A549 (cell line): ENCODE results near the gene GJD3. TPM values are rescaled to one million over a fixed set of nuclear protein-coding genes. Genes with fewer than 3 reads are reported as not detected.
A peak's percentile ranks its signal among the peaks of the same experiment; 100 is the strongest.

Experiments used
- ATAC-seq, 2 experiments: fragments of 200-7000 bp in 1 of 2; fragments of >200 bp in 1 of 2; cut with Nextera tagmentation in 1 of 2; cut with Tn5 transposase in 1 of 2; 3 replicates each; pipeline versions ENCODE4 v1.8.0 to v1.9.1; 2018 to 2020; ENCODE audit warnings: mild to moderate bottlenecking in 1 of 2, moderate library complexity in 1 of 2
- CTCF ChIA-PET: fragments of 300-600 bp; sonication (Branson Sonifier 250); formaldehyde crosslinking; extraction: SDS; loops from one replicate; lab custom pipeline; 2021; ENCODE audit warnings: antibody characterized with exemption, inconsistent platforms; lab: Yijun Ruan, JAX
- POLR2A ChIA-PET: fragments of 350-600 bp; formaldehyde crosslinking; extraction: SDS; loops from one replicate; lab custom pipeline; 2021; ENCODE audit warnings: antibody characterized with exemption, inconsistent platforms; lab: Yijun Ruan, JAX
- DNase-seq, 2 experiments: peaks; one replicate each; pipeline versions ENCODE4 v3.0.0 to v3.0.0-alpha.2; 2011 to 2016; ENCODE audit warnings: low read depth in 1 of 2, low spot score in 1 of 2
- FAIRE-seq: peaks from 2 replicates; lab custom pipeline; 2011; peaks lifted over from hg19 to GRCh38; lab: Jason Lieb, UNC
- H3K27ac ChIP-seq, 2 experiments: fragments of >200 bp; sonication (Bioruptor Twin); formaldehyde crosslinking; 3 replicates each; pipeline ENCODE4 v1.5.1; 2016 to 2017
- H3K4me1 ChIP-seq: fragments of >200 bp; sonication (Bioruptor Twin); formaldehyde crosslinking; 3 replicates; pipeline ENCODE4 v1.6.1; 2016
- H3K4me2 ChIP-seq: fragments of >200 bp; sonication (Bioruptor Twin); formaldehyde crosslinking; 3 replicates; pipeline ENCODE4 v1.6.1; 2016
- H3K4me3 ChIP-seq: fragments of >200 bp; sonication (Bioruptor Twin); formaldehyde crosslinking; 3 replicates; pipeline ENCODE4 v1.5.1; 2016
- H3K9me3 ChIP-seq: fragments of >200 bp; sonication (Bioruptor Twin); formaldehyde crosslinking; 3 replicates; pipeline ENCODE4 v1.6.1; 2016
- ATOH8 ChIP-seq: fragments of 250-450 bp; sonication (Bioruptor Pico); IDR thresholded peaks from 2 replicates; pipeline ENCODE4 v1.5.0; 2020; ENCODE audit warnings: low read depth, mild to moderate bottlenecking, moderate library complexity
- BHLHE40 ChIP-seq: IDR thresholded peaks from 2 replicates; pipeline ENCODE4 v1.6.1; 2012; ENCODE audit warnings: low read depth, low read length, inconsistent platforms
- CHD2 ChIP-seq: fragments of 150-350 bp; IDR thresholded peaks from 2 replicates; pipeline ENCODE4 v1.6.1; 2014; ENCODE audit warnings: low read length; ENCODE audit not compliant: partially characterized antibody
- CHD4 ChIP-seq: fragments of 200-600 bp; sonication (generic); IDR thresholded peaks from 2 replicates; pipeline ENCODE4 v1.6.1; 2016; ENCODE audit warnings: antibody characterized with exemption, mild to moderate bottlenecking, borderline replicate concordance
- EHF ChIP-seq: fragments of 250-450 bp; sonication (Bioruptor Pico); IDR thresholded peaks from 2 replicates; pipeline ENCODE4 v1.5.0; 2020; ENCODE audit warnings: mild to moderate bottlenecking
- EHMT2 ChIP-seq: fragments of 200-600 bp; sonication (generic); IDR thresholded peaks from 2 replicates; pipeline ENCODE4 v1.6.1; 2016; ENCODE audit warnings: antibody characterized with exemption, low read depth, mild to moderate bottlenecking, moderate library complexity
- EP300 ChIP-seq, 2 experiments: fragments of >200 bp; sonication (Bioruptor Twin); formaldehyde crosslinking; IDR thresholded peaks; 2 replicates in 1 of 2; 3 replicates in 1 of 2; pipeline ENCODE4 v1.6.1; 2016 to 2017
- ESRRA ChIP-seq: fragments of 150-350 bp; IDR thresholded peaks from 2 replicates; pipeline ENCODE4 v1.6.1; 2014; ENCODE audit warnings: mild to moderate bottlenecking, low read length, borderline replicate concordance
- GATA3 ChIP-seq: IDR thresholded peaks from 2 replicates; pipeline ENCODE4 v1.6.1; 2012; ENCODE audit warnings: borderline replicate concordance
- HDAC2 ChIP-seq: fragments of 200-600 bp; sonication (generic); IDR thresholded peaks from 2 replicates; pipeline ENCODE4 v1.6.1; 2016
- HOXB13 ChIP-seq: fragments of 250-450 bp; sonication (Bioruptor Pico); IDR thresholded peaks from 2 replicates; pipeline ENCODE4 v1.5.0; 2020; ENCODE audit warnings: low read depth, mild to moderate bottlenecking, moderate library complexity
- HOXB5 ChIP-seq: fragments of 250-450 bp; sonication (Bioruptor Pico); IDR thresholded peaks from 2 replicates; pipeline ENCODE4 v1.5.0; 2020; ENCODE audit warnings: mild to moderate bottlenecking, moderate library complexity
- JUN ChIP-seq, 2 experiments: fragments of >200 bp; sonication (Bioruptor Twin); formaldehyde crosslinking; IDR thresholded peaks; 2 replicates in 1 of 2; 3 replicates in 1 of 2; pipeline ENCODE4 v1.6.1; 2016 to 2017
- NPAS2 ChIP-seq: fragments of 250-450 bp; sonication (Bioruptor Pico); IDR thresholded peaks from 2 replicates; pipeline ENCODE4 v1.8.0; 2022; ENCODE audit warnings: mild to moderate bottlenecking, moderate library complexity, borderline replicate concordance
- NR3C1 ChIP-seq: fragments of >200 bp; sonication (Bioruptor Twin); formaldehyde crosslinking; IDR thresholded peaks from 3 replicates; pipeline ENCODE4 v1.6.1; 2017
- POLR2A ChIP-seq: IDR thresholded peaks from 2 replicates; pipeline ENCODE4 v1.6.1; 2012; ENCODE audit warnings: mild to moderate bottlenecking, low read length
- RAD21 ChIP-seq, 2 experiments: fragments of >200 bp in 1 of 2; sonication (Bioruptor Twin) in 1 of 2; formaldehyde crosslinking in 1 of 2; IDR thresholded peaks in 1 of 2; conservative IDR thresholded peaks in 1 of 2; 2 replicates in 1 of 2; 3 replicates in 1 of 2; pipeline ENCODE4 v1.6.1; 2012 to 2018; ENCODE audit warnings: inconsistent platforms in 1 of 2
- RARB ChIP-seq: fragments of 250-450 bp; sonication (Bioruptor Pico); IDR thresholded peaks from 2 replicates; pipeline ENCODE4 v1.8.0; 2021; ENCODE audit warnings: mild to moderate bottlenecking, moderate library complexity
- RCOR1 ChIP-seq: fragments of 150-350 bp; IDR thresholded peaks from 2 replicates; pipeline ENCODE4 v1.6.1; 2014; ENCODE audit warnings: antibody characterized with exemption, low read length, low read depth
- REST ChIP-seq: fragments of 200-600 bp; sonication (generic); IDR thresholded peaks from 2 replicates; pipeline ENCODE4 v1.6.1; 2016; ENCODE audit warnings: antibody characterized with exemption, mild to moderate bottlenecking, moderate library complexity
- RFX5 ChIP-seq: fragments of 450-650 bp; IDR thresholded peaks from 2 replicates; pipeline ENCODE4 v1.7.1; 2014; ENCODE audit warnings: antibody characterized with exemption, mild to moderate bottlenecking, moderate library complexity
- RNF2 ChIP-seq: fragments of 200-600 bp; sonication (generic); IDR thresholded peaks from 2 replicates; pipeline ENCODE4 v1.6.1; 2016; ENCODE audit warnings: low read depth, mild to moderate bottlenecking, antibody characterized with exemption, moderate library complexity, borderline replicate concordance
- SMC3 ChIP-seq: fragments of >200 bp; sonication (Bioruptor Twin); formaldehyde crosslinking; IDR thresholded peaks from 3 replicates; pipeline ENCODE4 v1.6.1; 2018; ENCODE audit warnings: inconsistent platforms
- TFCP2L1 ChIP-seq: fragments of 250-450 bp; sonication (Bioruptor Pico); IDR thresholded peaks from 2 replicates; pipeline ENCODE4 v1.5.0; 2021; ENCODE audit warnings: mild to moderate bottlenecking
- ZSCAN20 ChIP-seq: fragments of 250-450 bp; sonication (Bioruptor Pico); IDR thresholded peaks from 2 replicates; pipeline ENCODE4 v1.8.0; 2022; ENCODE audit warnings: mild to moderate bottlenecking, moderate library complexity
- WGBS: methylation state at CpG from one replicate; pipeline ENCODE4 v1.1.6; 2017; ENCODE audit errors: missing lambda C conversion rate; 5-methylcytosine and 5-hydroxymethylcytosine counted together
- polyA plus RNA-seq, 4 experiments: library from polyadenylated mRNA; depleted of rRNA in 3 of 4; stranded (reverse); fragments of >200 nt; fragmentation: RNase III in 1 of 4; extraction: RNeasy Plus Mini Kit Qiagen cat#74134 plus additional on column Dnase treatment in 1 of 4; gene quantifications; 2 replicates in 3 of 4; 3 replicates in 1 of 4; pipeline ENCODE4 v1.2.3, GENCODE V29; 2011 to 2017
- TF ChIP-seq, protein P1 (sequence below): fragments of >200 bp; sonication (Bioruptor Twin); formaldehyde crosslinking; IDR thresholded peaks from 3 replicates; pipeline ENCODE4 v1.5.1; 2016
- TF ChIP-seq, protein P2 (sequence below): IDR thresholded peaks from 2 replicates; pipeline ENCODE4 v1.6.1; 2012; ENCODE audit warnings: low read depth, borderline replicate concordance

GJD3 gene
- polyA plus RNA-seq, 2 of the 4 experiments (the other 2 are of a cell fraction): 0.09 to 0.40 TPM

- TF ChIP-seq ESRRA (no peak), EP300 (IDR thresholded peaks at IDR 0.05) (no peak), RCOR1 (no peak), POLR2A (no peak), ZSCAN20 (CRISPR knock-in tag) (no peak), NPAS2 (no peak), EHMT2 (no peak), ATOH8 (no peak), GATA3 (no peak)
- TF ChIP-seq, protein P1, sequence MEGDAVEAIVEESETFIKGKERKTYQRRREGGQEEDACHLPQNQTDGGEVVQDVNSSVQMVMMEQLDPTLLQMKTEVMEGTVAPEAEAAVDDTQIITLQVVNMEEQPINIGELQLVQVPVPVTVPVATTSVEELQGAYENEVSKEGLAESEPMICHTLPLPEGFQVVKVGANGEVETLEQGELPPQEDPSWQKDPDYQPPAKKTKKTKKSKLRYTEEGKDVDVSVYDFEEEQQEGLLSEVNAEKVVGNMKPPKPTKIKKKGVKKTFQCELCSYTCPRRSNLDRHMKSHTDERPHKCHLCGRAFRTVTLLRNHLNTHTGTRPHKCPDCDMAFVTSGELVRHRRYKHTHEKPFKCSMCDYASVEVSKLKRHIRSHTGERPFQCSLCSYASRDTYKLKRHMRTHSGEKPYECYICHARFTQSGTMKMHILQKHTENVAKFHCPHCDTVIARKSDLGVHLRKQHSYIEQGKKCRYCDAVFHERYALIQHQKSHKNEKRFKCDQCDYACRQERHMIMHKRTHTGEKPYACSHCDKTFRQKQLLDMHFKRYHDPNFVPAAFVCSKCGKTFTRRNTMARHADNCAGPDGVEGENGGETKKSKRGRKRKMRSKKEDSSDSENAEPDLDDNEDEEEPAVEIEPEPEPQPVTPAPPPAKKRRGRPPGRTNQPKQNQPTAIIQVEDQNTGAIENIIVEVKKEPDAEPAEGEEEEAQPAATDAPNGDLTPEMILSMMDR: no peak
- Histone ChIP-seq H3K4me2 (no peak overlapping the region), H3K4me3 (no peak overlapping the region), H3K27ac (0 out of 6 replicates have a peak overlapping the region, but pooled peaks of 1 of the 2 experiments have one; percentile 35), H3K4me1 (peaks cover 53% of the 10 kb centered on the region), H3K9me3 (no peaks in the 10 kb centered on the region)
- no peak for ATAC-seq
- POLR2A ChIA-PET: no interaction called here
- no peak for FAIRE-seq
- CTCF ChIA-PET: interaction anchor here (0.7 to 40.3 kb wide), 3 partner anchors 19 to 435 kb away, joined by 3 to 2395 read pairs (median 236); partner anchors contain the start of genes CDC6 and RARA
- DNase-seq: no peak
- WGBS: 90% methylated on average over 5 of the region's 5 CpGs
Observed at GRCh38 chr17:40338058-40338457, 26.5 kb downstream of the GJD3 start.

DNA sequence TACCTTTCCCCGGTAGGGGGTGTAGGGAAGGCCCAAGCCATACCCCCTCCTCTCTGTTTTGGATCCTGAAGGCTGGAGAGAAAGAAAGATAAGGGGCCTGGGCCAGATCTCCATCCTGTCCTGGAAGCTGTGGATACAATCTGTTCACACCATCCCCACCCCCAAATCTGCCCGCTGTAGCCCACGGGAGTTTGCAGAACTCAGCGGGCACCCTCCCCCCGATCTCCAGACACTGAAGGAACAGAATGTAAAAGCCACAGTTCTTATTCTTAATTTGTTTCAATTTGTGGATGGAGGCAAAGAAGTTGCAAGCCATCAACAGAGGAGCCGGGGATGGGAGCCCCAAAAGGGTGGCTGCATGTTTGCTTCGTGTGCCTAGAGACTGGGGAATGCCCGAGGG, 27.2 kb downstream of the GJD3 start:
- H3K4me1 ChIP-seq: peaks cover 53% of the 10 kb centered on the region
- 83% methylated on average over 8 of the region's 8 CpGs for WGBS
- TF ChIP-seq GATA3: no peak
- no peak for TF ChIP-seq JUN (IDR thresholded peaks at IDR 0.05)
- TF ChIP-seq, protein P2, sequence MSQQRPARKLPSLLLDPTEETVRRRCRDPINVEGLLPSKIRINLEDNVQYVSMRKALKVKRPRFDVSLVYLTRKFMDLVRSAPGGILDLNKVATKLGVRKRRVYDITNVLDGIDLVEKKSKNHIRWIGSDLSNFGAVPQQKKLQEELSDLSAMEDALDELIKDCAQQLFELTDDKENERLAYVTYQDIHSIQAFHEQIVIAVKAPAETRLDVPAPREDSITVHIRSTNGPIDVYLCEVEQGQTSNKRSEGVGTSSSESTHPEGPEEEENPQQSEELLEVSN: no peak

GRCh38 chr17:40335620-40336019, 28.9 kb downstream of the GJD3 start:
- ATAC-seq: no peak
- Histone ChIP-seq H3K4me3 (no peak overlapping the region), H3K4me1 (peaks cover 64% of the 10 kb centered on the region), H3K9me3 (no peaks in the 10 kb centered on the region), H3K27ac (peak overlapping the region; percentile 66 to 79; a peak in 5 of 6 replicates), H3K4me2 (peak overlapping the region; percentile 72)
- CTCF ChIA-PET: interaction anchor here (0.8 to 50.4 kb wide), 4 partner anchors 9 to 117 kb away, joined by 3 to 2395 read pairs (median 537); partner anchors contain the start of genes CDC6, GJD3 and RARA
- no peak for TF ChIP-seq SMC3
- no peak for TF ChIP-seq RFX5
- no peak for TF ChIP-seq RARB
- TF ChIP-seq NR3C1: no peak
- no peak for TF ChIP-seq BHLHE40
- TF ChIP-seq HDAC2: no peak
- TF ChIP-seq REST: no peak
- no peak for TF ChIP-seq RNF2
- TF ChIP-seq HOXB13: no peak
- TF ChIP-seq TFCP2L1 (CRISPR knock-in tag): no peak
- no peak for TF ChIP-seq CHD2
- TF ChIP-seq CHD4: no peak
- no peak for TF ChIP-seq EHF
- no peak for TF ChIP-seq RAD21 (conservative IDR thresholded peaks at IDR 0.05 in 1 of 2, IDR thresholded peaks at IDR 0.05 in 1 of 2)
- no peak for TF ChIP-seq HOXB5 (CRISPR knock-in tag)
- TF ChIP-seq, protein P1: no peak
- POLR2A ChIA-PET: no interaction called here
- no peak for DNase-seq
- WGBS: 94% methylated on average over 8 of the region's 8 CpGs
- FAIRE-seq: no peak

More for the DNA sequence above, 27.2 kb downstream of the GJD3 start:
- Histone ChIP-seq H3K27ac (peak overlapping the region in 1 of 2 experiments; percentile 35; a peak in 2 of 6 replicates), H3K4me3 (no peak overlapping the region), H3K4me2 (no peak overlapping the region), H3K9me3 (no peaks in the 10 kb centered on the region)
- DNase-seq (no peak), FAIRE-seq (no peak), ATAC-seq (no peak)
- ChIA-PET POLR2A (no interaction called here), CTCF (interaction anchor here (1.3 to 50.4 kb wide), 3 partner anchors 10 to 35 kb away, joined by 5 to 2395 read pairs (median 1069); partner anchors contain the start of genes CDC6, GJD3 and RARA)
